Osteoblast (primary cell): ENCODE data around the gene GSTO1. TPM values are rescaled to one million over a fixed set of nuclear protein-coding genes. Genes with fewer than 3 reads are reported as not detected.

Experiments
- DNase-seq: peaks from one replicate; pipeline ENCODE4 v3.0.0; 2011; ENCODE audit warnings: low spot score, mixed read lengths; ENCODE audit not compliant: insufficient read length; ENCODE audit errors: missing footprints
- H2AFZ ChIP-seq: 2 replicates; pipeline ENCODE4 v1.6.0; 2011; ENCODE audit warnings: mild to moderate bottlenecking, low read length
- H3K27ac ChIP-seq: 2 replicates; pipeline ENCODE4 v1.5.1; 2011; ENCODE audit warnings: mild to moderate bottlenecking, low read depth, low read length, moderate library complexity
- H3K27me3 ChIP-seq: 2 replicates; pipeline ENCODE4 v1.6.0; 2012; ENCODE audit warnings: mild to moderate bottlenecking, control low read depth, inconsistent platforms, low read length, moderate library complexity; ENCODE audit not compliant: insufficient read depth
- H3K36me3 ChIP-seq: 2 replicates; pipeline ENCODE4 v1.5.1; 2011; ENCODE audit warnings: mild to moderate bottlenecking, low read length, control low read depth, moderate library complexity; ENCODE audit not compliant: insufficient read depth
- H3K4me1 ChIP-seq: 2 replicates; pipeline ENCODE4 v1.5.1; 2011; ENCODE audit warnings: mild to moderate bottlenecking, low read length, control low read depth, moderate library complexity; ENCODE audit not compliant: insufficient read depth
- H3K4me2 ChIP-seq: 2 replicates; pipeline ENCODE4 v1.6.0; 2011; ENCODE audit warnings: mild to moderate bottlenecking, low read length; ENCODE audit not compliant: insufficient read depth
- H3K4me3 ChIP-seq: fragments of 200-600 bp; sonication (generic); 3 replicates; pipeline ENCODE4 v1.5.1; 2012; ENCODE audit warnings: mild to moderate bottlenecking, low read length, inconsistent platforms; ENCODE audit not compliant: insufficient read depth
- H3K79me2 ChIP-seq: 2 replicates; pipeline ENCODE4 v1.6.0; 2012; ENCODE audit warnings: mild to moderate bottlenecking, low read length, control low read depth, inconsistent platforms; ENCODE audit not compliant: insufficient read depth
- H3K9me3 ChIP-seq: 2 replicates; pipeline ENCODE4 v1.5.1; 2011; ENCODE audit warnings: low read depth, low read length, control low read depth
- H4K20me1 ChIP-seq: 2 replicates; pipeline ENCODE4 v1.6.0; 2012; ENCODE audit warnings: mild to moderate bottlenecking, low read length, control low read depth; ENCODE audit not compliant: insufficient read depth
- total RNA-seq: library from RNA; depleted of rRNA; stranded (reverse); fragments of >200 nt; gene quantifications from 2 replicates; pipeline ENCODE4 v1.2.3, GENCODE V29; 2012
- TF ChIP-seq, protein P1 (sequence below): IDR thresholded peaks from 2 replicates; pipeline ENCODE4 v1.5.1; 2011; ENCODE audit warnings: mild to moderate bottlenecking, low read depth, low read length, moderate library complexity; ENCODE audit errors: extremely low read depth

The GSTO1 gene
- total RNA-seq, 1 donor, result 149 TPM

GRCh38 chr10:104300736-104301292, 46.1 kb downstream of the GSTO1 start:
- H3K79me2 ChIP-seq, result no peaks in the 10 kb centered on the region
- peak; percentile 97 for DNase-seq
- peak overlapping the region; percentile 99 for H3K27ac ChIP-seq
- TF ChIP-seq, protein P1, sequence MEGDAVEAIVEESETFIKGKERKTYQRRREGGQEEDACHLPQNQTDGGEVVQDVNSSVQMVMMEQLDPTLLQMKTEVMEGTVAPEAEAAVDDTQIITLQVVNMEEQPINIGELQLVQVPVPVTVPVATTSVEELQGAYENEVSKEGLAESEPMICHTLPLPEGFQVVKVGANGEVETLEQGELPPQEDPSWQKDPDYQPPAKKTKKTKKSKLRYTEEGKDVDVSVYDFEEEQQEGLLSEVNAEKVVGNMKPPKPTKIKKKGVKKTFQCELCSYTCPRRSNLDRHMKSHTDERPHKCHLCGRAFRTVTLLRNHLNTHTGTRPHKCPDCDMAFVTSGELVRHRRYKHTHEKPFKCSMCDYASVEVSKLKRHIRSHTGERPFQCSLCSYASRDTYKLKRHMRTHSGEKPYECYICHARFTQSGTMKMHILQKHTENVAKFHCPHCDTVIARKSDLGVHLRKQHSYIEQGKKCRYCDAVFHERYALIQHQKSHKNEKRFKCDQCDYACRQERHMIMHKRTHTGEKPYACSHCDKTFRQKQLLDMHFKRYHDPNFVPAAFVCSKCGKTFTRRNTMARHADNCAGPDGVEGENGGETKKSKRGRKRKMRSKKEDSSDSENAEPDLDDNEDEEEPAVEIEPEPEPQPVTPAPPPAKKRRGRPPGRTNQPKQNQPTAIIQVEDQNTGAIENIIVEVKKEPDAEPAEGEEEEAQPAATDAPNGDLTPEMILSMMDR, result no peak
- H3K4me3 ChIP-seq, result peak overlapping the region; percentile 36
- H3K27me3 ChIP-seq, result no peaks in the 10 kb centered on the region
- no peaks in the 10 kb centered on the region for H3K9me3 ChIP-seq
- H2AFZ ChIP-seq, result no peak overlapping the region
- no peaks in the 10 kb centered on the region for H4K20me1 ChIP-seq
- H3K4me1 ChIP-seq, result peaks cover 41% of the 10 kb centered on the region
- no peaks in the 10 kb centered on the region for H3K36me3 ChIP-seq
- peak overlapping the region; percentile 77 for H3K4me2 ChIP-seq

DNA sequence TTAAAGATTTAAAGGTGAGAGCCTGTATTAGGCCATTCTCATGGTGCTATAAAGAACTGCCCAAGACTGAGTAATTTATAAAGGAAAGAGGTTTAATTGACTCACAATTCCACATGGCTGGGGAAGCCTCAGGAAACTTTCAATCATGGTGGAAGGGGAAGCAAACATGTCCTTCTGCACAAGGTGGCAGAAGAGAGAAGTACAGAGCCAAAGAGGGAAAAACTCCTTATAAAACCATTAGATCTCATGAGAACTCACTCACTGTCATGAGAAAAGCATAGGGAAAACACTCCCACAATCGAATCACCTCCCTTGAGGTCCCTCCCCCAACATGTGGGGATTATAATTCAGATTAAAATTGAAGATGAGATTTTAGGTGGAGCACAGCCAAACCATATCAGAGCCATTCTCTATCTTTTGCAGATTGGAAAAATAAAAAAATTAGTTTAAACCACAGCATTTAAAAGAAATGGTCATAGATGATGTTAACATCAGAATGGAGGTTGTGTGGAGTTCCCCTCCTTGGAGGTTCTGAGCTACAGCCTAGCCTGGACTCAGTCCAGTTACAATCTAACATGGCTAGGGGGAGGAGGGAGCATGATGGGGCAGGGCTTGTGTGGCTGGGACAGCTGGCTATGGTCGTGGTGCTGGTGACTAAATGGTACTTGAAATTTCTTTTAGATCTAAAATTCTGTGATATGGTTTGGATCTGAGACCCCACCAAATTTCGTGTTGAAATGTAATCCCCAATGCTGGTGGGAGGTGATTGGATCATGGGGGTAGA, 47.4 kb downstream of the GSTO1 start:
- DNase-seq, result no peak
- H3K4me2 ChIP-seq, result no peak overlapping the region
- no peak overlapping the region for H2AFZ ChIP-seq
- H3K79me2 ChIP-seq, result no peaks in the 10 kb centered on the region
- peak overlapping the region; percentile 99 for H3K27ac ChIP-seq
- peaks cover 50% of the 10 kb centered on the region for H3K4me1 ChIP-seq
- H3K4me3 ChIP-seq, result no peak overlapping the region
- H3K36me3 ChIP-seq, result no peaks in the 10 kb centered on the region
- H3K9me3 ChIP-seq, result no peaks in the 10 kb centered on the region
- TF ChIP-seq, protein P1, result peak; percentile 20
- no peaks in the 10 kb centered on the region for H3K27me3 ChIP-seq
- H4K20me1 ChIP-seq, result no peaks in the 10 kb centered on the region

DNA sequence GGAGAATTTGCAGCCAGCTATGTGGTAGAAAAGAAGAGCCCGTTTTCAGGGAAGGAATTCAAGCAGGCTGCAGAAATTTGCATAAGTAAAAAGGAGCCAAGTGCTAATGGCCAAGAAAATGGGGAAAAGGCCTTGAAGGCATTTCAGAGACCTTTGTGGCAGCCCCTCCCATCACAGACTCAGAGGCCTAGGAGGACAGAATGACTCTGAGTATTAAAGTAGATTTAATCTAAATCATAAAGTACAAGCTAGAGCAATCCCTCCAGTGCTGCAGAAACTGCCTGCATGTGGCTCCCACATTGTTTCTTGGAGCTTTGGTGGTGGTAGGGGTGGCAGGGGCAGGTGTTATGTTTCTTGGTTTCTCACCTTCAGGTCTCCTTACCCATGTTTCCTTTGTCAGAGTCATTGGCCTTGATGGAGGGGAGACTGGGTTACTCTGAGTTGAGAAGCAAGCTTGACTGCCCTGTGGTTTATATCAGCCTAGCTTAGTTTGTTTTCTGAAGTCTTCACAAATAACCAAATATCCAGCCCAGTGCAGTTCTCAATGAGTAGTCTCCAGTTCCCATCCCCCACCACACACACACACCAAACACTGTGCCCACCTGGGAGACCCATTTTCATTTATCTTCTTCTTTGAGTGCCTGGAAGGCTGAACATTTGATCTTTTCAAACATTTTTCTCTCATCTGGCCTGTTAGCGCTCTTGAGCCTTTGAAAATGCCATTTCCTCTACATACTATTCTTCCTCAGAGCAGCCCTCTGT, 49.1 kb downstream of the GSTO1 start:
- Histone ChIP-seq H3K4me2 (no peak overlapping the region), H3K27ac (no peak overlapping the region), H4K20me1 (no peaks in the 10 kb centered on the region), H3K79me2 (peaks cover 2% of the 10 kb centered on the region), H3K9me3 (no peaks in the 10 kb centered on the region), H3K4me3 (no peak overlapping the region), H3K27me3 (no peaks in the 10 kb centered on the region), H3K4me1 (peaks cover 54% of the 10 kb centered on the region), H3K36me3 (no peaks in the 10 kb centered on the region), H2AFZ (no peak overlapping the region)
- DNase-seq, result no peak
- TF ChIP-seq, protein P1, result no peak

DNA sequence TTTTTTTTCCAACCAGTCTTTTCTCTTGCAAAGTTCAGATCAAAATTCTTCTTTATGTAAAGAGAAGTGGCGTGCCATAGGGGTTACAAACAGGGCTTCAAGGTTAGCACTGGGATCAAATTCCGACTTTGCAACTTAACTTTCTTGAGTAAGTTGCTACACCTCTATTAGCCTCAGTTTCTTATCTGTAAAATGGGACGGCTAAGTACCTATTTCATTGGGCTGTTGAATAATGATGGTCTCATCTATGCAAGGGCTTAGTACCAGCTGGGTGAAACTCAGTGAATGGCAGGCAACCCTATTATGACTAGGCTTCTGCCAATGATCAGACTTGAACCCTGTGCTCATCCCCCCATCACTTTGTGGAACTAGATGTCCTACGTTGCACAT, 49.7 kb downstream of the GSTO1 start:
- no peaks in the 10 kb centered on the region for H3K36me3 ChIP-seq
- no peak overlapping the region for H2AFZ ChIP-seq
- peaks cover 2% of the 10 kb centered on the region for H3K79me2 ChIP-seq
- H3K4me2 ChIP-seq, result no peak overlapping the region
- H3K4me3 ChIP-seq, result no peak overlapping the region
- H3K27ac ChIP-seq, result no peak overlapping the region
- TF ChIP-seq, protein P1, result no peak
- no peaks in the 10 kb centered on the region for H3K9me3 ChIP-seq
- H3K27me3 ChIP-seq, result no peaks in the 10 kb centered on the region
- peaks cover 50% of the 10 kb centered on the region for H3K4me1 ChIP-seq
- H4K20me1 ChIP-seq, result no peaks in the 10 kb centered on the region
- no peak for DNase-seq
